GM11168 (cell line): Measurements from ENCODE around the gene CDR2.
"Not testable (repeated sequence)": the region's sequence is repeated elsewhere in the genome, so short reads cannot be mapped to it uniquely, and the experiment has no call there.

Experiments
- in situ Hi-C: fragments of 300-500 bp; cut with MboI; formaldehyde crosslinking; loops from one replicate; pipeline ENCODE4 v1.12.0; 2022; ENCODE audit warnings: low sequenced_read_pairs; ENCODE audit not compliant: unreplicated experiment

CDR2 gene

DNA sequence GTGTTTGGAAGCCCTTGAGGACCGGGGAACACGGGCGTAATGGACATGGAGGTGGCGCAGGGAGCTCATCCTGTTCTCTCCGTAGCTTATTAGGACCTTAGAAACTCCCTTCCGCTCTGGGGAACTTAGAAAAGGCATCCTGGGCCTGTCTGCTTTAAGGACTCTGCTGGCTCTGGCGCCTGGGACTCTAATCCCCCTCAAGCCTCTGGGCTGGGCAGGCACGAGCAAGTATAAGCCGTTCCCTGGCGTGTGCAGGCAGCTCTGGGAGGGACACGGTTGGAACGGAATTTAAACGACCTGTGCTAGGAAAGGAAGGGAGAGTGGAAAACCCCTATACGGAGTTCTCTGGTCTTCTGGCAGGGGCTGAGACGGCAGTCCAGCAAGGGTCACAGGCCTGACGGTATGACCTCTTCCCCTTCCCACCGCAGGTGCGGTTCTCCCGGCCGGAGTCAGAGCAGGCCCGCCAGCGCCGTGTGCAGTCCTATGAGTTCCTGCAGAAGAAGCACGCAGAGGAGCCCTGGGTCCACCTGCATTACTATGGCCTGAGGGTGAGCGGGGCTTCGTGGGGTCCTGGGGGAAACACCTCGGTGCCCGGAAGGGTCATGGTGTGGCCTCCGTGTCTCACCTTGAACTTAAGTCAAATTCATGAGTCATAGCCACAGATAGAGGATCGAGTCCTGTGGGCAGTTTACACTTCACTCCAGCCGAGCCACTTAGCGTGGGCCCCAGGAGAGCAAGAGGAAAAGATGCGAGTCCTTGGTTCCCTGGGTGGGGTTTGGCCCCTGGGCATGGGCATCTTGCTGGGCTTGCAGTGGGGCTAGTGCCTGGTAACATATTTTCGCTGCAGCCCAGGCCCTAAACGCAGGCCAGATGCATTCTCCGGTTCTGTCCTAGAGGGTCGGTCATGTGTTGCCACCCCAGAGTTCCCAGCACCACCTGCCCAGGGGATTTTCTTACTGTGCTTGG is 59.5 kb downstream of the CDR2 start:
- in situ Hi-C loops = no loop called here

- in situ Hi-C loops = no loop called here
These were observed 60.4 kb downstream of the CDR2 start for GRCh38 chr16:22313876-22314470.

DNA sequence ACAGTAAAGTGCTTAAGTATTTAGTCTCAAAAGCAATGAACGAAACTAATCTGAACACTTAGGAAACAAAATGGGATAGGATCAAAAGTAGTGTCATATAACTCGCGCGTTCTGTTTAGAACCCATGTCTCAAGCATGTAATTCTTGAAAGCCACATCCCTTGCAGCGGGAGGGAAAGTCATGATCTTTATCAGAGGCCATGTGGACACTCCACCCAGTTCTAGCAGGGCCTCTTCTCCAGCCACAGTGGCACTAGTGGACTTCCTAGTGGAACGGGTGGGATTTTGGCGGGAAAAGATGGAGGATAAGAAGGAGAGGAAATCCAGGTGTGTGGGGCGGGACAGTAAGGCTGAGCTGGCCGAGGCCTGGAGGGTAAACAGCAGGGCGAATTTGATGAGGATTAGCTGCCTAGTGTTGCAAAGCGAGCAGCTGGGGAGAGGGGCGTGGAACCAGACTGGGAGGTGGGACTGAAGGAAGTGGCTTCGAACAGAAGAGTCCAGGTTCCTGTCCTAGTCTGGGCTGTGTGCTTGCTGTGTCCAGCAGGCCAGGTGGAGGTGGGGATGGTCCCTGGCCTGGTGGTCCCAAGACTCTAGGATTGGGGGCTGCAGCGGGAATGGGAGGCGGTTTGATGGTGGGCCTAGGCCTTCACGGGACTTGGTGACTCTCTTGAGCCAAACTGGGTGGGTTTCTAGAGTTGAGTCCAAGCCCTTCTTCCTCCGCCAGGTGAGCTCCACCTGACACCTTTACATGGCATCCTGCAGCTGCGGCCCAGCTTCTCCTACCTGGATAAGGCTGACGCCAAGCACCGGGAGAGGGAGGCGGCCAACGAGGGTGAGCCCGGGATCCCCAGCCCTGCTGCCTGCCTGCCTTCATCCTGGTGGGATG is 61.3 kb downstream of the CDR2 start:
- in situ Hi-C loops = no loop called here

- in situ Hi-C loops = no loop called here
These were observed 62.9 kb downstream of the CDR2 start for GRCh38 chr16:22311520-22311919.

DNA sequence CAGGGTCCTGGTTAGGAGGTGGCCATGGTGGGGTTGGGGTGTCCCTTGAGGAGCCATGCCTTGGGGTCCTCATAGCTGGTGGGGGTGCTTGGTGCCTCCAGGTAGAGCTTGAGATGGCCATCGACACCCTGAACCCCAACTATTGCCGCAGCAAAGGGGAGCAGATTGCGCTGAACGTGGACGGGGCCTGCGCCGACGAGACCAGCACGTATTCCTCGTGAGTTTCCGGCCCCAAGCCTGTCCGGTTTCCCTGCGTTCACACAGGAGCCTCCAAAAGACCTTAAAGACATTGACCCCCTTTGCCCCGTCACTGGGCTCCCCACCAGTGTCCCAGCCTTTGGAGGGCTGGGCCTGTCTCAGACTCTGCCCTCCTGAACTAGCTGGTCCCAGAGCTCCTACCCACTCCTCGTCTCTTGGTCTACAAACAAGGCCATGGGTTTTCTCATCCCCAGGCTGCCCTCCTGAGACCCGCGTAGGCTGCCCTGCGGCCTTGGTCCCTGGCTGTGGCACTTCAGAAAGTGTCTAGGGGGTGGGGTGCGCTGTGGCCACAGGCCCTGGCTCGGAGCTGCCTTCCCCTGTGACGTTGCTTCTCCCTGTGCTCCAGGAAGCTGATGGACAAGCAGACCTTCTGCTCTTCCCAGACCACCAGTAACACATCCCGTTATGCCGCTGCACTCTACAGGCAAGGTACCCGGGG is 65.4 kb downstream of the CDR2 start:
- in situ Hi-C loops = no loop called here

GRCh38 chr16:22307838-22308237 is 66.6 kb downstream of the CDR2 start:
- in situ Hi-C loops = no loop called here

DNA sequence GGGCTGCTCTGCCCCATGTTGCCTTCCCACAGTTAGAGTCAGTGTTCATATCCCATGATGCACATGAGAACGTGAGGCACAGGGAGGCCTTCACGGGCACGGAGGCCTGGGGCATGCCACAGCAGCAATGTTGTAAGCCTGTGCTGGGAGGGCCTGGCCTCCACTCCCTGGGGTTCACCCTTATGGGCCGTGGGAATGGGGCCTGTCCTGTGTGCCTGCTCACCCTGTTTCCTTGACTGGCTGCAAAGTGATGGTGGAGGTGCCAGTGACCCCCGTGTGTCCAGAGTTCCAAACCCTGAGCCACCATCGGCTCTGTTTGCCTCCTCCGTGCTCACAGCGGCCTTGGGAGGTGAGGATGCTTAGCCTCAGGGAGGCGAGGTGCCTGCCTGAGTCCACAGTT is 67.6 kb downstream of the CDR2 start:
- in situ Hi-C loops = no loop called here

- in situ Hi-C loops = no loop called here
These were observed 70.0 kb downstream of the CDR2 start for GRCh38 chr16:22304411-22304810.

GRCh38 chr16:22302776-22303363 is 71.5 kb downstream of the CDR2 start:
- in situ Hi-C loops = no loop called here

GRCh38 chr16:22301423-22301822 is 73.0 kb downstream of the CDR2 start:
- in situ Hi-C loops = not testable (repeated sequence)

GRCh38 chr16:22300427-22301071 is 73.9 kb downstream of the CDR2 start:
- in situ Hi-C loops = no loop called here

GRCh38 chr16:22299036-22299435 is 75.4 kb downstream of the CDR2 start:
- in situ Hi-C loops = loop anchor here (5.0 kb wide), 1 partner anchor 82 kb away; no protein-coding TSS in a partner anchor

DNA sequence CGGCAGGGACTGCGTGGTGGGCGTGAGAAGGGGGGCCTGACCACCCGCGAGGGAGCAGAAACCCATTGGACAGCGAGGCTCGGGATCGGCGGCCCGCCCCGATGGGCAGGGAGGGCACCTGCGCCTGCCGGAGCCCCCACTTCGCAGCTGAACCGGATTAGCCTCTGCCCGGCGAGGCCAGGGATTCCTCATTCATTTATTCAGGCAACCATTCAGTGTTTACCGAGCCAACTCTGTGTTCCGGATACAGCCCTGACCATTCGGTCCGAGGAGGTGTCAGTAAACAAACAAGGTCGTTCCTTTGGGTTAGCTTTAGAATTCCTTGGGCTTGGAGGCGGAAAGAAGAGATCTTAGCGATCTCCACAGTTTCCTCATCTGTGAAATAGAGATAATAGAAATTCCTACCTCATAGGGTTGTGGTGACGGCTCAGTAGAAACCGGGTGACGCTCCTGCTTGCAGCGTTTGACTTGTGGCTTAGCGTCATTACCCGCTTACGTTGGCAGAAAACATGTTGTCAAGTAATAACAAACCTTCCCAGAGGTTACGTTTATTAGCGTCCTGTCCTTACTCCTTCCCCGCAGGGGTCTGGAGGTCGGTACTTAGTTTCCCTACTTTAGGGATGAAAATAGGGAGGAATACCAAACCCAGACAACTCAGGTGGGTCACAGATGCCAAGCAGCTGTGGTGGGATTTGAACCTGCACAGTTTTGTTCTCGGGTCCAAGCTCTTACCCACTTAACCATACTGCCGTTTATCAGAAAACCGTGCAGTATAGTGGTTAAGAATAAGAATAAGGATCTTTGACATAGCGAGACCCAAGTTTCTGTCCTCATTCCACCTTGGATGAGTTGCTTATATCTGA is 76.3 kb downstream of the CDR2 start:
- in situ Hi-C loops = loop anchor here (5.0 kb wide), 1 partner anchor 81 kb away; no protein-coding TSS in a partner anchor

DNA sequence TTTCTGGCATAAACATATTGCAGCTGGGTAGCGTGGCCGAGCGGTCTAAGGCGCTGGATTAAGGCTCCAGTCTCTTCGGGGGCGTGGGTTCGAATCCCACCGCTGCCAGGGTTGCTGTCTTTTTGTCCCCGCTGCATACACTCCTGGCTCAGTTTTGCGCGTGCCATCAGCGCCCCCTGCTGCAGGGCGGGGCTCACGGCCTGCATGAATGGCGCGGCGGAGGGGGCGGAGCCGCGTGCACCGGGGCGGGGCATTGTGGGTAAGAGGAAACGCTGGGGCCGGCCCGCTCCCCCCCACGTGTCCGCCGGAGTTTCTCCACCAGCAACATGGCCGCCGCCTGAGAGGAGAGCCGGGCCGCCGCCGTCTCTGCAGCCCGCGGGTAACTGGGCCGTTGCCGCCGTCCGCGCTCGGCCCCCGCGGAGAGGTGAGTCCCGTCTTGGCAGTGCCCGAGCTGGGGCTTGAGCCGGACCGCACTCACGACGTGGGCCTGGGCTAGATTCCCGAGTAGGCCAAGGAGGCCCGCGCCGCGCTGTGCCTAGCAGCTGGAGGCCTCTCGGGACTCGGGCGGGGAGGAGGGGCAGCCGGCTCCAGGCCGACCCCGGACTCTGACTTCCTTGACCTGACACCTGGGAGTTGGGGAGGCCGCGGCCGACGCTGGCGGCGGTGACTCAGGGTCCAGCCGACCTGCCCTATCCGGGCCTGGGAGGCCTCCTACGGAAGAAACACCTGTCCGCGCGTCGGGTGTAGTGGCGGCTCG is 77.1 kb downstream of the CDR2 start, which contains the start of gene POLR3E:
POLR3E (plus strand) TSS at position 296 of the 757 bp plus-strand sequence. CDS start 5,560 bp downstream, outside the sequence.
- in situ Hi-C loops = loop anchor here (5.0 kb wide), 1 partner anchor 80 kb away; no protein-coding TSS in a partner anchor

- in situ Hi-C loops = loop anchor here (5.0 kb wide), 1 partner anchor 79 kb away; no protein-coding TSS in a partner anchor
These were observed 78.0 kb downstream of the CDR2 start for GRCh38 chr16:22296225-22297113.
